ENCODE measurements around the gene P3H1. TPM values are rescaled to one million over a fixed set of nuclear protein-coding genes. Genes with fewer than 3 reads are reported as not detected.
"Not testable (repeated sequence)": the region's sequence is repeated elsewhere in the genome, so short reads cannot be mapped to it uniquely, and the experiment has no call there.

The P3H1 gene
- total RNA-seq, 1 experiment from 2014 or later, result 84.8 TPM

GRCh38 chr1:42713293-42713692, 53.5 kb downstream of the P3H1 start:
- Histone ChIP-seq H3K27ac (ENCODE audit: low read length) (no peak overlapping the region), H3K36me3 (ENCODE audit: control insufficient read depth, insufficient read depth, low read length) (0 out of 2 replicates have a peak, but pooled peaks cover 2% of the 10 kb centered on the region), H3K4me3 (ENCODE audit: low read depth in 2 of 2, low read length in 2 of 2) (no peak overlapping the region), H3K9me3 (ENCODE audit: control insufficient read depth, insufficient read depth, low read depth, low read length) (no peaks in the 10 kb centered on the region; the same call in 1 of the 2 replicates), H3K4me1 (ENCODE audit: control insufficient read depth, insufficient read depth, low read length) (no peaks in the 10 kb centered on the region), H3K27me3 (ENCODE audit: control insufficient read depth, insufficient read depth, low read length) (no peaks in the 10 kb centered on the region)
- in situ Hi-C loops (cut with HindIII; ENCODE audit: low pct_unique_long_range_greater_than_20kb, low sequenced_read_pairs) (no loop called here), intact Hi-C loops (cut with micrococcal nuclease; ENCODE audit: unreplicated experiment) (no loop called here)
- no TSS peak for BruUV-seq (replicated peaks)
- no peak for TF ChIP-seq TCF7L2 (IDR thresholded peaks at IDR 0.05; ENCODE audit: low read depth, low read length)
- TF ChIP-seq SIN3A (IDR thresholded peaks at IDR 0.05; ENCODE audit: borderline replicate concordance, insufficient read depth, low read depth, low read length), result no peak
- TF ChIP-seq CTCF (IDR thresholded peaks at IDR 0.05), result no peak
- TF ChIP-seq POLR2AphosphoS5 (IDR thresholded peaks at IDR 0.05; ENCODE audit: low read depth, low read length), result no peak
- no peak for TF ChIP-seq REST (IDR thresholded peaks at IDR 0.05; ENCODE audit: insufficient read depth in 1 of 2, low read depth in 2 of 2, low read length in 1 of 2)
- no peak for DNase-seq (ENCODE audit: low read depth, low spot score)
- POLR2A ChIA-PET, result no interaction called here
- no peak for ATAC-seq
- CTCF ChIA-PET, result no interaction called here

- intact Hi-C loops (cut with micrococcal nuclease; ENCODE audit: unreplicated experiment); H3K4me1 ChIP-seq (ENCODE audit: control insufficient read depth, insufficient read depth, low read length); CTCF ChIA-PET; H3K27ac ChIP-seq (ENCODE audit: low read length); ATAC-seq; in situ Hi-C loops (cut with HindIII; ENCODE audit: low pct_unique_long_range_greater_than_20kb, low sequenced_read_pairs); H3K9me3 ChIP-seq (ENCODE audit: control insufficient read depth, insufficient read depth, low read depth, low read length); H3K4me3 ChIP-seq (ENCODE audit: low read depth in 2 of 2, low read length in 2 of 2); BruUV-seq (replicated peaks); H3K27me3 ChIP-seq (ENCODE audit: control insufficient read depth, insufficient read depth, low read length); DNase-seq (ENCODE audit: low read depth, low spot score); H3K36me3 ChIP-seq (ENCODE audit: control insufficient read depth, insufficient read depth, low read length); POLR2A ChIA-PET: not testable (repeated sequence)
These were observed 54.0 kb downstream of the P3H1 start for GRCh38 chr1:42712808-42713207.

GRCh38 chr1:42703888-42704464, 62.9 kb downstream of the P3H1 start:
- Histone ChIP-seq H3K4me3 (ENCODE audit: low read depth in 2 of 2, low read length in 2 of 2) (no peak overlapping the region), H3K36me3 (ENCODE audit: control insufficient read depth, insufficient read depth, low read length) (peaks cover 44% of the 10 kb centered on the region), H3K27ac (ENCODE audit: low read length) (no peak overlapping the region), H3K4me1 (ENCODE audit: control insufficient read depth, insufficient read depth, low read length) (no peaks in the 10 kb centered on the region), H3K27me3 (ENCODE audit: control insufficient read depth, insufficient read depth, low read length) (no peaks in the 10 kb centered on the region), H3K9me3 (ENCODE audit: control insufficient read depth, insufficient read depth, low read depth, low read length) (no peaks in the 10 kb centered on the region)
- POLR2A ChIA-PET, result no interaction called here
- DNase-seq (ENCODE audit: low read depth, low spot score) (no peak), ATAC-seq (no peak)
- TF ChIP-seq SIN3A (IDR thresholded peaks at IDR 0.05; ENCODE audit: borderline replicate concordance, insufficient read depth, low read depth, low read length) (no peak), REST (IDR thresholded peaks at IDR 0.05; ENCODE audit: insufficient read depth in 1 of 2, low read depth in 2 of 2, low read length in 1 of 2) (no peak), TCF7L2 (IDR thresholded peaks at IDR 0.05; ENCODE audit: low read depth, low read length) (no peak), CTCF (IDR thresholded peaks at IDR 0.05) (no peak), POLR2AphosphoS5 (IDR thresholded peaks at IDR 0.05; ENCODE audit: low read depth, low read length) (no peak)
- in situ Hi-C loops (cut with HindIII; ENCODE audit: low pct_unique_long_range_greater_than_20kb, low sequenced_read_pairs) (no loop called here), intact Hi-C loops (cut with micrococcal nuclease; ENCODE audit: unreplicated experiment) (no loop called here)
- CTCF ChIA-PET, result no interaction called here
- BruUV-seq (replicated peaks), result no TSS peak
